NCI-H345 treated with DMSO at 0.1 percent for 48 hours (cell line): ENCODE data around the gene NETO2.
"Not testable (repeated sequence)": the region's sequence is repeated elsewhere in the genome, so short reads cannot be mapped to it uniquely, and the experiment has no call there.

Source experiments
- DNase-seq: peaks from one replicate; lab custom pipeline; 2025; ENCODE audit not compliant: unreplicated experiment; lab: John Stamatoyannopoulos, UW

The NETO2 gene

DNA sequence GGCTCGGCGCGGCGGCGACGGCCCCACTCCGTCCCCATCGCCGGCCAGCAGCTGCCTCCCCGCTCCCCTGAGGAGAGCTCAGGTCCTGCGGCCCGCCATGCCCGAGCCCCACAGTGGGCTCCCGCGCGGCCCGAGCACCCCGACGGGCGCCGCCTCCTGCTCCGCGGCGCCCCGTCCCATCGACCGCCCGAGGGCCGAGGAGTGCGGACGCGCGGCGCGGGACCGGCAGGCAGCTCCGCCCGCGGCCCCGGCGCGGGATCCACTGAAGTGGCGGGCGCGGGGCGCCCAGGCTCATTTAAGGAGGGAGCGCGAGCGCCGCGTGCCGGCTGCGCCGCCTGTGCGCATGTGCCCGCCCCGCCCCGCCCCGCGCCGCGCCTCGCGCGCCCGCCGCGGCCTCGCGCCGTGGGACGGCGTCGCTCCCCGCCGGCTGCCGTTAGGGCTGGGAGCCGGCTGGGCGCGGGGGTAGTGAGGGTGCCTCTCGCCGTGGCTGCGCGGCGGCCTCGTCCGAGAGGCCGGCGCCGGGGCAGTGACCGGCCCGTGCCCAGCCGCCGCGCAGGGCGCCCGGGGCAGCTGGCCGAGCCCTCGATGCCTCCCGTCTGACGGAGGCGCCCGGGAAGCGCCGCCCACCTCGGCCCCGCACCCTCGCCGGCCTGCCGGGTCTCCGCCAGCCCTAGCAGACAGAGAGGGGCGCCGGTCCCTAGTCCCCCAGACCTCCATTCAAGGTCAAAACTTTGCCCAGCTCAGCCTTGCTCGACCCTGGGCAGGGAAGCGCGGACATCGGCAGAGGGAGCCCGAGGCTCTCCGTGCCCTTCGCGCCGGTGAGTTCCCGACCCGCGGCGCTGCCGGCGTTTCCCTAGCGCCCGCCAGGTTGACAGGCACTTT is at the start of gene NETO2:
NETO2 (minus strand) TSS at position 269 of the 882 bp plus-strand sequence. CDS start 333 bp downstream, outside the sequence.
- DNase-seq = peak; percentile 20

DNA sequence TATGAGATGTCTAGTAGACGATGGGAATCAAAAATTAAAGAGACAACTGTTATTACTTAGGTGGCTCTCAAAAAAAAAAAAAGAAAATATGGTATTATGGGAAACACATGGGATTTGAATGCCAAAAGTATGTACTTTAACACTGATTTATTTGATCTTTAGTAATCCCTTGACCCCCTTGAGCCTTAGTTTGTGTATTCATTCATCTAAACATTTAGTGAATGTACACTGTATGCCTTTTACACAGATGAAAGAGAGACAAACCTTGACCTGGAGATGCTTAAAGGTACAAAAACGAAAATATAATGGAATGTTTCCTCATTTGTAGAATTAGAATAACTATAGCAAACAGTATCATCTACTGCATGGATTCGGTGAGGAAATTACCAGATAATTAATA is 38.6 kb upstream of the NETO2 start:
- no peak for DNase-seq

DNA sequence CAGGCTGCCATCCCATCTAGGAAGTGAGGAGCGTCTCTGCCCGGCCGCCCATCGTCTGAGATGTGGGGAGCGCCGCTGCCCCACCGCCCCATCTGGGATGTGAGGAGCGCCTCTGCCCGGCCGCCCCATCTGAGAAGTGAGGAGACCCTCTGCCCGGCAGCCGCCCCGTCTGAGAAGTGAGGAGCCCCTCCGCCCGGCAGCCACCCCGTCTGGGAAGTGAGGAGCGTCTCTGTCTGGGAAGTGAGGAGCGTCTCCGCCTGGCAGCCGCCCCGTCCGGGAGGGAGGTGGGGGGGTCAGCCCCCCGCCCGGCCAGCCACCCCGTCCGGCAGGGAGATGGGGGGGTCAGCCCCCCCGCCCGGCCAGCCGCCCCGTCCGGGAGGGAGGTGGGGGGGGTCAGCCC is 37.3 kb upstream of the NETO2 start:
- DNase-seq = not testable (repeated sequence)

- DNase-seq = no peak
Measured at GRCh38 chr16:47180073-47180472, 36.3 kb upstream of the NETO2 start.

DNA sequence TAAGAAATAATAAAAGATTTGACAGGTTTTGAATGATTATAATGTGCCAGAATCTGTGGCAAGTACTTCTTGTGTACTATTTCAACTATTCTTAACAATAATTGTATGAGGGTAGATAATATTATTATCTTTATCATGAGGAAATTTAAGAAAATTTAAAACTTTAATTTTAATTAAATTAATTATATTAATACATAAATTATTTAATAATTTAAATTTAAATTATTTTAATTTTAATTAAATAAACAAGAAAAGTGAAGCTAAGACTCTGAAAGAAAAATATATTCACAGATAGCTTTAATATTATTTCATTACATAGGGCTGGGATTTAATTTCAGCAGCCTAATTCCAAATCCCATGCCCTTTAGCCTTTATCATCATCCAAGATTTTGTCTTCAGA is 31.4 kb upstream of the NETO2 start:
- no peak for DNase-seq

DNA sequence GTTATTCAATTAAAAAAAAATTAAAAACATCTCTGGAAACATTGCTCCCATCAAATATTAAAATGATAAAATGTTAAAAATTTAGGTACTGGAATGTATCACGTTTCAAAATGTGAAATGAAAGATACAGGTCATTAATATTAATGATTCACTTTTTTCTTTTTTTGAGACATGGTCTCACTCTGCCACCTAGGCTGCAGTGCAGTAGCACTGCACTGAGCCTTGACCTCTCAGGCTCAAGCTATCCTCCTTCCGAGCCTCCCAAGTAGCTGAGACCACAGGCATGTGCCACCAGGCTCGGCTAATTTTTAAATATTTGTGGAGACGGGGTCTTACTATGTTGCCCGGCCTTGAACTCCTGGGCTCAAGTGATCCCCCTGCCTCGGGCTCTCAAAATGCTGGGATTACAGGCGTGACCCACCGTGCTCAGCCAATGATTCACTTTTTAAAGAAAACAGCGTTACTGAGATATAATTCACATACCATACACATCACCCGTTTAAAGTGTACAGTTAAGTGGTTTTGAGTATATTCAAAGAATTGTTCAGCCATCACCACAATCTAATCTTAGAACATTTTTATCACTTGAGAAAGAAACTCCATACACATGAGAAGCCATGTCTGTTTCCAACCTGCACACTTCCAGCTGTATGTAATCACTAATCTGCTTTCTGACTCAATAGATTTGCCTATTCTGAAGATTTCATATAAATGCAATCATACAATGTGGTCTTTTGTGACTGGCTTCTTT is 19.1 kb upstream of the NETO2 start:
- no peak for DNase-seq

DNA sequence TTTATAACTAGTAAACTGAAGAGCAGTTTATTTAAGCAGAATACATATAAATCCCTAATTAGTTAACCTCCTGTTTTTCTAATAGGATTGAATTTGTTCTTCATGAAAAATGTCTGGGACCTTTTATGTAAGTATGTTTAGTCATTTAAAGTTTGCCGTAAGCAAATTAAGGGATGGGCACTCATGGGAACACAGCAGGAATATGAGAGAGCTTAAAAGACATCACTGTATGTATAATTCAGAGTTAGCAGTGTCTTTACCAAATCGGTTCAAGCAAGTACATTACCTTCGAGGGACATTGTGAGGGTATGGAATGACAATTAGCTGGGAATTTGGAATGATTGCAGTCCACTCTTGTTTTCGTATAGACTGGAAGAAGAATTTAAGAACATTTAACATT is 17.7 kb upstream of the NETO2 start:
- DNase-seq = no peak

DNA sequence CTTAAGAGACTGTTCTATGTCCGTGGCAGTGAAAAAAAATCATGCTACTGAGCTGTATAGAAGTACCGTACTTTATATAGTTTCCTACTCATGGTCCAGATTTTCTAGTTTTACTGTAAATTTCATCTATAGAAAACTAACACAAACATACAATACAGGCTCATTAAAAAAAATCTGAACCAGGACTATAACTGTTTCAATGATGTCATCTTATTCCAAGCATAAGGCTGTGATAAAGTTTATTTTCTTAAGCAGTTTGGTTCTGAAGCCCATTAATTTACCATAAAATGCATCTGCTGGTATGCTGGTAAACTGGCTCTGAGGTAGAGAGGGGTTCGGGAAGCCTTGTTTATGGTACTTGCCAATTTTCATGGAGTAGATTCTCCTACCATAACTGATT is 16.7 kb upstream of the NETO2 start:
- DNase-seq = no peak

DNA sequence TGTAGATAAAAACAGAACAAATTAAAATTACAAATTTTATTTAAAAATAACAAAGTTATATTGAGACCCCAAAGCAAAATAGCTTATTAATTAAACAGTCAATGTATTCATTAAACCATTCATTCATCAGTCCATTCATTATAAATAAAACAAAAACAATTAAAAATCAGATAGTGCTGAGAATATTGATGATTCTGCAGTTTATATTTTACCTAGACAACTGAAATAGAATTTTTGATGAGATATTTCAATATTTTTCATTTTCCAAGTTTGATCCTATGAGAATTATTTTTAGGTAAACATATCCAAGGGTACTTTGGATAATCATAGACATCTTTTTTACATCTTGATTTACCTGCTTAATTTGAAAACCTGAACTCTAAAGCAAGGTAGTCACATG is 15.2 kb upstream of the NETO2 start:
- no peak for DNase-seq

- DNase-seq = no peak
Measured at GRCh38 chr16:47156680-47157215, 13.0 kb upstream of the NETO2 start.

GRCh38 chr16:47152501-47152900 is 8.8 kb upstream of the NETO2 start:
- DNase-seq = not testable (repeated sequence)

GRCh38 chr16:47150067-47150466 is 6.3 kb upstream of the NETO2 start:
- DNase-seq = no peak

- no peak for DNase-seq
Measured at GRCh38 chr16:47144559-47144877, 773 bp upstream of the NETO2 start.

DNA sequence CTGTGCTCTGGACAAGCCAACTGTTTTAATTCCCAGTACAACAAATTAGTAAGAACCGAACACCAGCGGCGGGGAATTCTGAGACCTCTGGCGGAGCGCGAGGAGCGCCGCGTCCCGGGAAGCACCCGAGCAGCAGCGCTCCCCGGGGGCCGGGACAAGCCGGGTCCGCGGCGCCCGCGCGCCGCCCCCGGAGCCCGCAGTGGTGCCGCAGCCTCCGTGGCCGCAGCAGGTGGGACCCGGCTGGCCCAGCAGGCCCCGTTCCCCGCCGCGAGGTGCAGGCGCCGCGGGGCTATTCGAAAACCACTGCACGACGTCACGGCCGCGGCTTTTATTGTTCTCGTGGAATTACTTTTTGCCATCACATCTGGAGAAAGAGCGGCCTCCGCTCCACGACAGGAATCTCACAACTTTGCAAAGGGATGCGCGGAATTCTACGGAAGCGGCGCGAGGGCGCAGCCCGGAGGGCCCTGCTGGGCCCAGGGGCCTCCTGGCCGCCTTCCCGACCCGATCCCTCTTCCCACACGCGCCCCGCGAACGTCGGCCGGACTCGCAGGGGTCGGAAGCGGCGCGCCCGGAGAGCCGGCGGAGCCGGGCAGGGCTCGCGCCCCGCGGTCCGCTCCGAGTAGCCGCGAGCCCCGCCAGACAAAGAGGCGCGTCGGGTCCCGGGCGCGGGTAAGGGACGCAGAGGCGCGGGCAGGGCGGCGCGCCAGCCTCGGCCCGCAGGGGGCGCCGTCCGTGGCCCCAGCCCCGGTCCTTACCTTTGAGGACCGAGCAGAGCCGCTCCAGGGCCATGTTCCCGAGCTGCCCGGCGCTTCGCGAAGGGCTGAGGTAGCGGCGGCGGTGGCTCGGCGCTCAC is 696 bp downstream of the NETO2 start:
- DNase-seq = peak; percentile 5

- no peak for DNase-seq
Measured at GRCh38 chr16:47142486-47142820, 1.3 kb downstream of the NETO2 start.

- peak; percentile 80 for DNase-seq
Measured at GRCh38 chr16:47141773-47142485, 1.8 kb downstream of the NETO2 start.

DNA sequence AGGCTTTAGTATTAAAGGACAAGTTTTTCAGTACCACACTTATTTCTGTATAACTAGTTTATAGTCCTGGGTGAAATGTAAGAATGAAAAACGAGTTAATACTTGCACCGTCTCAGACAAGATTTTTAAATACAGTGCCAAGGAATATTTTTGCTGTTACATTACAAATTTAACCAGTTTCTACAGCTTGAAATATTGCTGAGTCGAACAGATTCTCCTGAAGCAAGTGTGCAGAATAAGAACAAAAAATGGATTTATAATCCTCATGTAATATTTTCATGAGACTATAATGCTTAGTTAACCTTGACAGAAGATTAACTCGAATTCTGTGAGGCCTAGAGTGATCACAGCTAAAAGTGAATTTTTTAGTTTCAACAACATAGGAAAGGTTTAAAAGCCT is 3.1 kb downstream of the NETO2 start:
- DNase-seq = no peak

DNA sequence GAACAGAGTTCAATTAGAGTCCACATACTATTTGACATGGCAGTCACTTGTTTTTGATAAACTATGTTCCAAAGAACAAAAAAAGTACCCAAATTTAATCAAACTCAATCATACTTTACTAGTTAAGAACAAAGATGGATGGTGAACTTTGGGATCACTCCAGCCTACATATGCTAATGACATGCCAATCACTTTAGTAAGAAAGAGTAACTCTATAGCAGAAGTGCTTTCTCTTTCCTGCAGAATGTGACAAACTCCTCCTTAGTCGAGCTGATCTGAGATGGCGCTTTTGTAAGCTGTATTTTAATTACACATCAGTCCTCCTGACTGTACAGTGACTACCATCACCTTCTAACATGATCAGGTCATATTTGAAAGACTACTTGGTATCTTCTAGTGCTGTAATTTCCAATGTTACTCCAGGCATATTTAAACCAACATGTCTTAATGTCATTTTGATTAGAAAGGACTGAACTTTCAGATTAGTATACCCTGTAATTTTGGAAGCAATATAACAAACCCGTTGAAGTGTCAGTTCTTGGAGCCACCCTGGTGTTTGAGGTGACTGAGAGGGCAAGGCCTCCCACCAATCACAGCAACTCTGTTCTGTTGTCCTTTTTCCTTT is 4.1 kb downstream of the NETO2 start:
- DNase-seq = no peak

DNA sequence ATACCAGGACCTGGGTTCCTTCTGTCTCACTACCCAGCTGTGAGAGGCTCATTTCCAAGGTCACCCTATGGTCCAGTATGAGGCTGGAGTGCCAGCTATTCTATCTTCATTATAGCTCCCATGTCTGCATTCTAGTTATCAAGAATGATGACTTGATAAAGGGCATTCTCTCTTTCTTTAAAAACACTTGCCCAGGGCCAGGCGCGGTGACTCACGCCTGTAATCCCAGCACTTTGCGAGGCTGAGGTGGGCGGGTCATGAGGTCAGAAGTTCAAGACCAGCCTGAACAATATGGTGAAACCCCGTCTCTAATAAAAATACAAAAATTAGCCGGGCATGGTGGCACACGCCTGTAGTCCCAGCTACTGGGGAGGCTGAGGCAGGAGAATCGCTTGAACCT is 5.8 kb downstream of the NETO2 start:
- not testable (repeated sequence) for DNase-seq
